K562 (cell line): ENCODE results near the gene MATCAP1. TPM values are rescaled to one million over a fixed set of nuclear protein-coding genes. Genes with fewer than 3 reads are reported as not detected.

Experiments used
- DEAF1 ChIP-seq: fragments of 450-650 bp; formaldehyde crosslinking; IDR thresholded peaks from 2 replicates; pipeline ENCODE4 v1.4.0; 2020; ENCODE audit warnings: mild to moderate bottlenecking, moderate library complexity
- E2F6 ChIP-seq, 2 experiments: IDR thresholded peaks; 2 replicates each; pipeline ENCODE4 v1.6.1; 2011; ENCODE audit warnings: borderline replicate concordance in 1 of 2, control low read depth in 1 of 2, low read depth in 1 of 2, low read length in 1 of 2, mild to moderate bottlenecking in 1 of 2, mixed read lengths in 1 of 2, moderate library complexity in 1 of 2; ENCODE audit not compliant: insufficient read depth in 1 of 2, insufficient read length in 1 of 2, poor library complexity in 1 of 2, severe bottlenecking in 1 of 2; ENCODE audit errors: extremely low read depth in 1 of 2
- MGA ChIP-seq: fragments of 450-650 bp; IDR thresholded peaks from 2 replicates; pipeline ENCODE4 v1.6.1; 2016; ENCODE audit warnings: mild to moderate bottlenecking, moderate library complexity
- ZNF609 ChIP-seq: sonication (generic); formaldehyde crosslinking; IDR thresholded peaks from 2 replicates; pipeline ENCODE4 v1.8.1; 2023; ENCODE audit warnings: missing genetic modification reagents, mild to moderate bottlenecking, borderline replicate concordance
- polyA plus RNA-seq, 8 experiments: library from polyadenylated mRNA; depleted of rRNA in 4 of 8; stranded (reverse) in 5 of 8; unstranded in 3 of 8; fragments of >200 nt; fragmentation: Nextera tagmentation in 2 of 8; fragmentation: Illumina TruSeq in 1 of 8; extraction: Ambion mirVana in 2 of 8; extraction: Trizol in 1 of 8; gene quantifications; 2 replicates each; pipeline versions ENCODE4 v1.2.1 to v1.2.3, GENCODE V29; 2011 to 2014; ENCODE audit warnings: inconsistent platforms in 1 of 8, missing spikeins in 1 of 8
- total RNA-seq, 7 experiments: library from RNA; depleted of rRNA in 6 of 7; stranded (reverse); fragments of >200 nt in 6 of 7; fragmentation: Illumina TruSeq in 2 of 7; extraction: Trizol in 2 of 7; gene quantifications; 2 replicates each; pipeline versions ENCODE4 v1.2.1 to v1.2.3, GENCODE V29; 2011 to 2021; ENCODE audit warnings: low replicate concordance in 1 of 7

Gene MATCAP1
- total and polyA plus RNA-seq, 9 of the 15 experiments (the other 6 are each of a cell fraction or from before 2014, with no cell fraction given), result 3.4 to 20.5 (median 10.3) TPM

- no peak for TF ChIP-seq E2F6 (IDR thresholded peaks at IDR 0.05; ENCODE audit: borderline replicate concordance in 1 of 2, extremely low read depth in 1 of 2, insufficient read depth in 1 of 2, insufficient read length in 1 of 2, low read depth in 1 of 2, low read length in 1 of 2, poor library complexity in 1 of 2, severe bottlenecking in 1 of 2)
- no peak for TF ChIP-seq MGA
- no peak for TF ChIP-seq ZNF609
- no peak for TF ChIP-seq DEAF1 (CRISPR knock-in tag)
These were observed 15.4 kb upstream of the MATCAP1 start, which contains the start of gene ELMO3 (continued) for GRCh38 chr16:67199011-67199807.
